Hepatocyte (in vitro differentiated cells): ENCODE measurements around the gene VILL.

Experiments
- EZH2 ChIP-seq: fragments of 200-600 bp; sonication (generic); IDR thresholded peaks from 2 replicates; pipeline ENCODE4 v1.6.1; 2016; ENCODE audit warnings: antibody characterized with exemption, mild to moderate bottlenecking, borderline replicate concordance
- TF ChIP-seq, protein P1 (sequence below): fragments of 200-600 bp; sonication (generic); IDR thresholded peaks from 2 replicates; pipeline ENCODE4 v1.5.1; 2016; ENCODE audit warnings: antibody characterized with exemption, mild to moderate bottlenecking; ENCODE audit not compliant: poor library complexity

DNA sequence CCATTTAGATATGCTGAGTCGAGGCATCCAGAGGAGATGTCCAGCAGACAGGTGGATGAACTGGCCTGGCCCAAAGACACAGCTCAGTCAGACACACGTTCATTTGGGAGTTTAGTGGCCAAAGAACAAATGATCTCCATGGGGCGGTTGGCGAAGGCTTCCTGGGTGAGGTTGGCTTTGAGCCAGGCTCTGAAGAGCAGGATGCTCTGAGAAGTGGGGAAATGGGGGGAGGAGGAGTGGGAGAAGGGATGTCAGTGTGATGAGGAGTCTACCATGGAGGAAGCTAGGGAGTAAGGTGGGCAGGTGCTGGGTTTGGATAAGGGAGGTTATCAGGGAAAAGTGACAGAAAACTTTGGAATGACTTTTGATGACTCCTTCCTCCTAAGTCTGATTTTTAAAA lies 47.5 kb upstream of the VILL start:
- TF ChIP-seq, protein P1, sequence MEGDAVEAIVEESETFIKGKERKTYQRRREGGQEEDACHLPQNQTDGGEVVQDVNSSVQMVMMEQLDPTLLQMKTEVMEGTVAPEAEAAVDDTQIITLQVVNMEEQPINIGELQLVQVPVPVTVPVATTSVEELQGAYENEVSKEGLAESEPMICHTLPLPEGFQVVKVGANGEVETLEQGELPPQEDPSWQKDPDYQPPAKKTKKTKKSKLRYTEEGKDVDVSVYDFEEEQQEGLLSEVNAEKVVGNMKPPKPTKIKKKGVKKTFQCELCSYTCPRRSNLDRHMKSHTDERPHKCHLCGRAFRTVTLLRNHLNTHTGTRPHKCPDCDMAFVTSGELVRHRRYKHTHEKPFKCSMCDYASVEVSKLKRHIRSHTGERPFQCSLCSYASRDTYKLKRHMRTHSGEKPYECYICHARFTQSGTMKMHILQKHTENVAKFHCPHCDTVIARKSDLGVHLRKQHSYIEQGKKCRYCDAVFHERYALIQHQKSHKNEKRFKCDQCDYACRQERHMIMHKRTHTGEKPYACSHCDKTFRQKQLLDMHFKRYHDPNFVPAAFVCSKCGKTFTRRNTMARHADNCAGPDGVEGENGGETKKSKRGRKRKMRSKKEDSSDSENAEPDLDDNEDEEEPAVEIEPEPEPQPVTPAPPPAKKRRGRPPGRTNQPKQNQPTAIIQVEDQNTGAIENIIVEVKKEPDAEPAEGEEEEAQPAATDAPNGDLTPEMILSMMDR: no peak
- no peak for TF ChIP-seq EZH2
